Neural progenitor cell (in vitro differentiated cells): ENCODE data around the gene SYNPO2L.

Experiments used
- EZH2 ChIP-seq: fragments of 200-600 bp; sonication (generic); IDR thresholded peaks from 2 replicates; pipeline ENCODE4 v1.6.1; 2017; ENCODE audit warnings: antibody characterized with exemption, mild to moderate bottlenecking, moderate library complexity
- EZH2phosphoT487 ChIP-seq: fragments of 200-600 bp; sonication (generic); IDR thresholded peaks from 2 replicates; pipeline ENCODE4 v1.6.1; 2017; ENCODE audit warnings: antibody characterized with exemption
- TF ChIP-seq, protein P1 (sequence below): fragments of 200-600 bp; sonication (generic); IDR thresholded peaks from 2 replicates; pipeline ENCODE4 v1.5.1; 2017; ENCODE audit warnings: antibody characterized with exemption, mild to moderate bottlenecking

DNA sequence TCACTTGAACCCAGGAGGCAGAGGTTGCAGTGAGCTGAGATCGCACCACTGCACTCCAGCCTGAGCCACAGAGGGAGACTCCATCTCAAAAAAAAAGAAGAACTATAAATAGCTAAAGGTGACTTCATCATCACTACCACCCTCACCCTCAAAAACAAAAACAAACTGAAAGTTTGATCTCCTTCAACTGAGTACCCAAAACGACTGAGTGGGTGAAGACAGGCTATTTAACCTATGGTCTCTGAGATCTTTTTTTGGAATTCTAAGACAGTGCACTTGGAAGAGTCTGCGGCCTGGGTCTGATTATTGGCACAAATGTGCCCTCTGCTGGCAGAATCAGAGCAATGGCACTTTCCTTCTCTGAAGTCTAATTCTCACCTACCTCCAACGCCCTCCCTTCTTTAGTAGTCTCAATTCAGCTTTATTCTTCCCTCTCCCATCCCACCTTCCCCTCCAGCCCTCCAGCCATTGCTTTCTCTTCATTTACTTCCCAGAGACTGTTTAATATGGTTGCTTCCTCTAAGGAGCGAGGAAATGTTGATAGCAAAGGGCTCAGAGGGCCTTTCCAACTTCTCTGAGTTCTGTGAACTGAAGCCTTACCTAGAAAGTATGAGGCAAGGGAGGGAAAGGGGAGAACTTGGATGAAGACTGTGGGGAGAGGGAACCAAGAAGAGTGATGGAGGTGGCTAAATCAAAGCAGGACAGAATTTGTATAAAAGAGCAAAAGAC is 11.7 kb downstream of the SYNPO2L start:
- TF ChIP-seq, protein P1, sequence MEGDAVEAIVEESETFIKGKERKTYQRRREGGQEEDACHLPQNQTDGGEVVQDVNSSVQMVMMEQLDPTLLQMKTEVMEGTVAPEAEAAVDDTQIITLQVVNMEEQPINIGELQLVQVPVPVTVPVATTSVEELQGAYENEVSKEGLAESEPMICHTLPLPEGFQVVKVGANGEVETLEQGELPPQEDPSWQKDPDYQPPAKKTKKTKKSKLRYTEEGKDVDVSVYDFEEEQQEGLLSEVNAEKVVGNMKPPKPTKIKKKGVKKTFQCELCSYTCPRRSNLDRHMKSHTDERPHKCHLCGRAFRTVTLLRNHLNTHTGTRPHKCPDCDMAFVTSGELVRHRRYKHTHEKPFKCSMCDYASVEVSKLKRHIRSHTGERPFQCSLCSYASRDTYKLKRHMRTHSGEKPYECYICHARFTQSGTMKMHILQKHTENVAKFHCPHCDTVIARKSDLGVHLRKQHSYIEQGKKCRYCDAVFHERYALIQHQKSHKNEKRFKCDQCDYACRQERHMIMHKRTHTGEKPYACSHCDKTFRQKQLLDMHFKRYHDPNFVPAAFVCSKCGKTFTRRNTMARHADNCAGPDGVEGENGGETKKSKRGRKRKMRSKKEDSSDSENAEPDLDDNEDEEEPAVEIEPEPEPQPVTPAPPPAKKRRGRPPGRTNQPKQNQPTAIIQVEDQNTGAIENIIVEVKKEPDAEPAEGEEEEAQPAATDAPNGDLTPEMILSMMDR = peak; percentile 88
- TF ChIP-seq EZH2phosphoT487 = no peak
- no peak for TF ChIP-seq EZH2
